ENCODE data around the gene CA10. TPM values are rescaled to one million over a fixed set of nuclear protein-coding genes. Genes with fewer than 3 reads are reported as not detected.
A peak's percentile ranks its signal among the peaks of the same experiment; 100 is the strongest.

The CA10 gene
- total and polyA plus RNA-seq, 2 donors: 0.24 to 2.2 TPM

DNA sequence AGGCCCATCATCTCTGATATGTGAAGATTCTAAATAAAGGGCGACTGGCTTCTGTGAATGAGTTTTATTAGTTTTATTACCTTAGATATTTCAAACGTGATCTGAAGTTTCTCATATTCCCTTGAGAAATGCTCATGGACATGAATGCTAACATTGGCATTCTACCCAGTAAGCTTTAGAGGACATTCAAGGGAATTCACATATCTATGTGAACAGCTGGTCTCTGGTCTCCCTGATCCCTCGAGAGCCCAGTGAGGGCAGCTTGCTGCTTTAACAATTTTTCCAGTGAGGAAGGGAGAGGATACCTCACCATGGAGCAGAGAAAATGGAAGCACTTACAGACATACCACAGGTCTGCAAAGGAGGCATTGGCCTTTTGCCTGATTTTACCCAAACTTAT is 312.7 kb downstream of the CA10 start:
- no peak for DNase-seq (ENCODE audit: extremely low spot score)
- Histone ChIP-seq H3K36me3 (ENCODE audit: insufficient read depth) (no peaks in the 10 kb centered on the region), H3K4me3 (ENCODE audit: low read depth, low read length) (no peak overlapping the region), H3K27ac (ENCODE audit: low read depth) (no peak overlapping the region), H3K4me1 (ENCODE audit: insufficient read depth) (no peaks in the 10 kb centered on the region)
- 45% methylated on average over 3 of the region's 3 CpGs for WGBS

DNA sequence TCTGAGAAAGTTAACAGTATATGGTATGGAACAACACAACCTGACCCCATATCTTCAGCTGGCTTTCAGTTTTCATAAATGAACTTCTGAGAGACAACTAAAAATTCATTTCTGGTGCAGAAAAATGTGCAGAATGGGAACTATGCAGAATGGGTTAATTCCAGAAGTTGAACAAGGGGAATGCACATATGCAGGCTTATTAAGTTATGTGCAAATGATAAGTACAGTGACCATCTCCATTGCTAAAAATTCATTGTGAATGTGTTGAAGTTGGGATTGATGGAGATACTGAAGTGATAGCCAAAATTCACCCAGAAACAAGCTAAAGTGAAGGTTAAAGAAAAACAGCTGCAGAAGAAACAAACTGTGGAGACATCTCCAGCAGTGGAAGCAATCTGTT is 315.8 kb downstream of the CA10 start:
- Histone ChIP-seq H3K4me3 (ENCODE audit: low read depth, low read length) (no peak overlapping the region), H3K27ac (ENCODE audit: low read depth) (no peak overlapping the region), H3K4me1 (ENCODE audit: insufficient read depth) (no peaks in the 10 kb centered on the region), H3K36me3 (ENCODE audit: insufficient read depth) (no peaks in the 10 kb centered on the region)
- no peak for DNase-seq (ENCODE audit: extremely low spot score)

DNA sequence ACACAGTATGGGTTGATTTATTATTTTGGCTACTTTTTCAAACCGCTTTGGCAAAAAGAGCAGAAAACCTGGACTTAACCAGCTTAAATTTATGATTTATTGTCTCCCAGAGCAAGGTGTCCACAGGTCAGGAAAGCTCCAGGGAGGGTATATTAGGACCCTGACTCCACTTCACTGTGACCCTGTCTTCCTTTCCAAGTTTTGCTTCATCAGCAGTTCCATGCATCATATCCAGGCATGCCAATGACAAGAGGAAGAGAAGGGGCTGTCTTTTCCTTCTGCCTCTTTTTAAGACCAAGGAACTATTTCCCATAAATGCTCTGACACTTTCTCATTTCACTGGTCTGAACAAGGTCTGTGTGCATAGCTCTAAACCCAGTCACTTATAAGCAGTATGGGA is 316.8 kb downstream of the CA10 start:
- Histone ChIP-seq H3K4me1 (ENCODE audit: insufficient read depth) (no peaks in the 10 kb centered on the region), H3K27ac (ENCODE audit: low read depth) (no peak overlapping the region), H3K4me3 (ENCODE audit: low read depth, low read length) (no peak overlapping the region), H3K36me3 (ENCODE audit: insufficient read depth) (no peaks in the 10 kb centered on the region)
- no peak for DNase-seq (ENCODE audit: extremely low spot score)
- WGBS: 77% methylated on average over 1 of the region's 1 CpG

DNA sequence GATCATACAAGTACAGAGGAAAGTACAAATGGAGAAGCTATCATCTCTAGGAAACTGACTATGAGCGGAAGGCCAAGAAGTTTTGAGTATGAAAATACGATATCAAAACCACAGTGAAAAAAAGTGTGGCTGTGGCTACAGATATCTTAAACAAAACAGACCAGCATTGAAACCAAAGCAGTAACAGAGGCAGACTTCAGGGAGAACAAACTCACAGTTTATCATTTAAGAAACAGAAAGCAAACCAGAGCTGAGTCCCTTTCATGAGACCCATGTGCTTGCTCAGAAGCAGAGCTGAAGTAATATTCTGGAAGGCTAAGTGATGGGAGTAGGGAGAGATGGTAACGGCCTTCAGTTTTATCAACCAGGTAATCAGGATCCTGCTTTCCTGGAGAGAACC is 317.8 kb downstream of the CA10 start:
- no peaks in the 10 kb centered on the region for H3K4me1 ChIP-seq (ENCODE audit: insufficient read depth)
- no peaks in the 10 kb centered on the region for H3K36me3 ChIP-seq (ENCODE audit: insufficient read depth)
- H3K4me3 ChIP-seq (ENCODE audit: low read depth, low read length): no peak overlapping the region
- WGBS: 88% methylated on average over 3 of the region's 3 CpGs
- no peak overlapping the region for H3K27ac ChIP-seq (ENCODE audit: low read depth)
- DNase-seq (ENCODE audit: extremely low spot score): no peak

DNA sequence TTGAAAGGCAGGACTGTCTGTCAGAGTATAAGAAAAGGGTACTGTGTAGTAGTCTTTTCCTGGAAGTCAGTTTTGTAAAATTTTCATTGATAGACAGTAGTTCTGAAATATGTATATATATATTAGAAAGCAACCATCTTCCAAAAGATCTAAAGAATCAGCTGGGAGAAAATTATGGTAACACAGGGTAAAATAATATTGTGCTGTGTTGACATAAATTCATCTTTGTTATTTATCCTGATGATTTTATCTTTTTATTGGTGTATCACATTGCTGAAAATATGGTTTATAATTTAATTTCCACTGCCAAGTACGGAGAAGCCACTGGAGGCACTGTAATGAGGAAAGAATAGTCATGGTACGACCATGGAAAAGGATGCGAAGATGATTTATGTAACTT is 324.9 kb downstream of the CA10 start:
- no peak for DNase-seq (ENCODE audit: extremely low spot score)
- Histone ChIP-seq H3K4me1 (ENCODE audit: insufficient read depth) (no peaks in the 10 kb centered on the region), H3K4me3 (ENCODE audit: low read depth, low read length) (no peak overlapping the region), H3K36me3 (ENCODE audit: insufficient read depth) (no peaks in the 10 kb centered on the region), H3K27ac (ENCODE audit: low read depth) (no peak overlapping the region)
- 80% methylated on average over 3 of the region's 3 CpGs for WGBS

DNA sequence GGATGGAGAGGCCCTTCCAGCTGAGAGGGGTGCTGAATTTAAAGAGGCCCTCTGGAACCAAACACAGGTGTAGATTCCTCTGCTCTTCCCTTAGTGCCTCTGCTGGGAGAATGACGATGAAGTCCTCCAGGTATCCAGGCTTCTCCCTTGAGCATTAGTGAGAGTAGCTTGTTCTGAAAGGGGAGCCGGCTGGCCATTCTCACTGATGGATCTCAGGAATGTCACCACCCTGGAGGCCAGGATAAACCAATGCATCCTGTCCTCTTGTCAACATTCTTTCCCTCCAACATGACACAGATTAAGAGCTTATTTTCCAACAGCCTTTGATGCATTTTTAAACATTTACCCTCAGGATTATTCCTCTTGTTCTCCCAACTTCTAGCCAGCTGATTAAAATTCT is 325.5 kb downstream of the CA10 start:
- Histone ChIP-seq H3K36me3 (ENCODE audit: insufficient read depth) (no peaks in the 10 kb centered on the region), H3K4me3 (ENCODE audit: low read depth, low read length) (no peak overlapping the region)
- 62% methylated on average over 2 of the region's 2 CpGs for WGBS

DNA sequence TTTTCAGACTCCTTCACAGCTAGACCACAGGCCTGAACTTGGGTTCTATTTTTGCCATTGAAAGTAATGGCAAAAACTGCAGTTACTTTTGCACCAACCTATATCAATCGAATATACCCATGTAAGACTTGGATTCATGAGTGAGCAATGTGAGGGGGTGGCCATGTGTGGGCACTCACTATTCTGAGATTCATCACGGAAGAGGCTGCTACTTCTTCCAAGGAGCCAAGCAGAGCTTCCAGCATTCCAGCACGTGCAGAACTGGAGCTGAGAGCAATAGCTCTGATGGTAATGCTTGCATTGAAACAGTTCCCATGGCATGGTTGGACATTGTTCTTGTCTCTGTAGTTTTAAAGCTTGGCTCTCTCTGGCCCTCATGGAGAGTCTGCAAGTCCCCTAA is 327.6 kb downstream of the CA10 start:
- Histone ChIP-seq H3K27ac (ENCODE audit: low read depth) (no peak overlapping the region), H3K36me3 (ENCODE audit: insufficient read depth) (no peaks in the 10 kb centered on the region), H3K4me3 (ENCODE audit: low read depth, low read length) (no peak overlapping the region), H3K4me1 (ENCODE audit: insufficient read depth) (no peaks in the 10 kb centered on the region)
- DNase-seq (ENCODE audit: extremely low spot score): no peak
- 63% methylated on average over 3 of the region's 3 CpGs for whole genome bisulfite sequencing

More for the DNA sequence above, 325.5 kb downstream of the CA10 start:
- no peaks in the 10 kb centered on the region for H3K4me1 ChIP-seq (ENCODE audit: insufficient read depth)
- H3K27ac ChIP-seq (ENCODE audit: low read depth): no peak overlapping the region
- no peak for DNase-seq (ENCODE audit: extremely low spot score)

DNA sequence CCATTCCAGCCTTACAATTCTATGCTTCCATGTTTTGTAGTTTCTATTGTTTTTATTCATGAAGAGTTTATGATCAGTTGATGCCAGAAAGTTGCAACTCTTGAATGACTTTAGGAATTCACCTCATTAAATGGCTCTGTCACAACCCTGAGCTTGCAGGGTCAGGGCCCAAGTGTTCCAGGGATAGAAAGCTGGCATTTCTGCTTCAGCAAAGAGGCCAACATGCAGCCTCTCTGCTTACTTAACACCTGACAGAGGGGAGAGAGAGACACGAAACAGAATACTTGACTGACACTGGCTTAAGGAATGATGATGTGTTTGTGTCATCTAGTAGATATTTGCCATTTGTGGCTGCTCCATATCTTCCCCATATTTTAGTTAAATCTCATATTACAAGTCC is 328.1 kb downstream of the CA10 start:
- no peak for DNase-seq (ENCODE audit: extremely low spot score)
- H3K27ac ChIP-seq (ENCODE audit: low read depth): no peak overlapping the region
- no peaks in the 10 kb centered on the region for H3K4me1 ChIP-seq (ENCODE audit: insufficient read depth)
- H3K4me3 ChIP-seq (ENCODE audit: low read depth, low read length): no peak overlapping the region
- no peaks in the 10 kb centered on the region for H3K36me3 ChIP-seq (ENCODE audit: insufficient read depth)
- WGBS: 74% methylated on average over 1 of the region's 1 CpG

DNA sequence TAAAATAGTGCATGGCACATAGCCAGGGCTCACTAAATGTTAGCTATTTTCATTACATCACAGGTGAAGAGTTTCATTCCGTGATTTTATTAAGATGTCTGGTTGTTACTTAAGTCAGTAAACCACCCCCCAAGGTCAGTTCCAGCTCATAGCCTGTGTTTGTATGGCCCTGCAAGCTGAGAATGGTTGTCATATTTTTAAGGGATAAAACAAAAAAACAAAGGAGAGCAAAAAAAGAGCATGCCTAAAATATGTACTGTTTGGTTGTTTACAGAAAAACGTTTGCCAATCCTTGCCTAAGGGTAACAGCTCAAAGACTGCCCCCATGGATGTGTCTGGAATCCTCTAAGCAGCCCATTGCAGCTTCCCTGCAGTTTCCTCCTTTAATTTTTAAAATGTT is 329.6 kb downstream of the CA10 start:
- DNase-seq (ENCODE audit: extremely low spot score): no peak
- no peaks in the 10 kb centered on the region for H3K4me1 ChIP-seq (ENCODE audit: insufficient read depth)
- no peak overlapping the region for H3K4me3 ChIP-seq (ENCODE audit: low read depth, low read length)
- no peak overlapping the region for H3K27ac ChIP-seq (ENCODE audit: low read depth)
- no peaks in the 10 kb centered on the region for H3K36me3 ChIP-seq (ENCODE audit: insufficient read depth)
- WGBS: 39% methylated on average over 2 of the region's 2 CpGs

DNA sequence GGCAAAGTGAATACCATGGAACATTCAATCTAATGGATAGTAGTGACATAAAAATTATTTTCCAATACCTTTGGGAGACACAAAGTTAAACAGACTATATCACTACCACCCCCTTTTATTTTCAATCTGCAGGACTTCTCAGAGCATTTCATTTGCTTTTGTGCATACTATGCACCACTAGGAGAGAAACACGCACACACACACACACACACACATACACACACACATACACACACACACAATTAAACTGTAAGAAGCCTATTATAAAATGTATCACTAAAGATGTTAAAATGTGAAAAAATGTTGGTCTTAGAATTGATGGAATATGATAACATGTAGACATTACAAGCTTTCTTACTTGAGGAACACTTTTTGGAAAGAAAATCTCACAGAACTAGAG is 331.4 kb downstream of the CA10 start:
- H3K4me1 ChIP-seq (ENCODE audit: insufficient read depth): no peaks in the 10 kb centered on the region
- H3K27ac ChIP-seq (ENCODE audit: low read depth): no peak overlapping the region
- H3K36me3 ChIP-seq (ENCODE audit: insufficient read depth): no peaks in the 10 kb centered on the region
- 94% methylated on average over 1 of the region's 1 CpG for WGBS
- no peak for DNase-seq (ENCODE audit: extremely low spot score)
- H3K4me3 ChIP-seq (ENCODE audit: low read depth, low read length): no peak overlapping the region

DNA sequence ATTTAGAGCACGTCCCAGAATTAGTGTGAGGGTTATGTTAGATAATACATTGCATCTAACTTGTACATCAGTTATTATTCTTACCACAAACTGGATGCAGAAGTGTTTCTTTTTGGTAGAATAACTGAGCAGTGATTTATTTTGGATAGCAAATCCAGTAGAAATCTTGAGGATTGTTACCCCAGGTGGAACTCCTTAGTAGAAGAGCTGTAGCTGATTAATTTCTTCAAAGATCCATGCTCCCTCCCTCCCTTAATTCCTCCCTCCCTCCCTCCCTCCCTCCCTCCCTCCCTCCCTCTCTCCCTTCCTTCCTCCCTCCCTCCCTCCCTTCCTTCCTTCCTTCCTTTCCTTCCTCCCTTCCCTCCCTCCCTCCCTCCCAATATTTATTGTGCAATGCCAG is 337.7 kb downstream of the CA10 start:
- no peak for DNase-seq (ENCODE audit: extremely low spot score)
- Histone ChIP-seq H3K36me3 (ENCODE audit: insufficient read depth) (no peaks in the 10 kb centered on the region), H3K4me3 (ENCODE audit: low read depth, low read length) (no peak overlapping the region), H3K27ac (ENCODE audit: low read depth) (no peak overlapping the region), H3K4me1 (ENCODE audit: insufficient read depth) (no peaks in the 10 kb centered on the region)
- 76% methylated on average over 1 of the region's 1 CpG for WGBS

DNA sequence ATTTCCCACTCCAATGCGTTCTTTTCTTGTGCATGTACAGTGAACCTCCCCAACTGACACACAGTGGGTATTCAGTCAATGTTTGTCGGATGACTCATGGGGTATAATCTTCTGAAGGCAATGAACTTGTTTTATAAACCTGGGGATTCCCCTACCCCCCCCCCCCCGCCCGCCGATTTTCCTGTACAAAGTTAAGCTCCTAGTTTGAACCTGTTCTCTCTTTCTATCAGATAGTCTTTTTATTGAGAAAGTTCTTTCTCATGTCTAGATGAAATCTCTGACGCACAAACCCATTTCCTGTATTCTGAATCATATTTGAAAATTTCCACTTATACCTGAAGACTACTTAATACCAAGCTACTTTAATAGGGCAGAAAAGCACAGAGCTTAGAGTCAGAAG is 338.3 kb downstream of the CA10 start:
- H3K27ac ChIP-seq (ENCODE audit: low read depth): no peak overlapping the region
- 82% methylated on average over 6 of the region's 6 CpGs for WGBS
- no peaks in the 10 kb centered on the region for H3K4me1 ChIP-seq (ENCODE audit: insufficient read depth)
- H3K4me3 ChIP-seq (ENCODE audit: low read depth, low read length): no peak overlapping the region
- H3K36me3 ChIP-seq (ENCODE audit: insufficient read depth): no peaks in the 10 kb centered on the region
- DNase-seq (ENCODE audit: extremely low spot score): no peak

DNA sequence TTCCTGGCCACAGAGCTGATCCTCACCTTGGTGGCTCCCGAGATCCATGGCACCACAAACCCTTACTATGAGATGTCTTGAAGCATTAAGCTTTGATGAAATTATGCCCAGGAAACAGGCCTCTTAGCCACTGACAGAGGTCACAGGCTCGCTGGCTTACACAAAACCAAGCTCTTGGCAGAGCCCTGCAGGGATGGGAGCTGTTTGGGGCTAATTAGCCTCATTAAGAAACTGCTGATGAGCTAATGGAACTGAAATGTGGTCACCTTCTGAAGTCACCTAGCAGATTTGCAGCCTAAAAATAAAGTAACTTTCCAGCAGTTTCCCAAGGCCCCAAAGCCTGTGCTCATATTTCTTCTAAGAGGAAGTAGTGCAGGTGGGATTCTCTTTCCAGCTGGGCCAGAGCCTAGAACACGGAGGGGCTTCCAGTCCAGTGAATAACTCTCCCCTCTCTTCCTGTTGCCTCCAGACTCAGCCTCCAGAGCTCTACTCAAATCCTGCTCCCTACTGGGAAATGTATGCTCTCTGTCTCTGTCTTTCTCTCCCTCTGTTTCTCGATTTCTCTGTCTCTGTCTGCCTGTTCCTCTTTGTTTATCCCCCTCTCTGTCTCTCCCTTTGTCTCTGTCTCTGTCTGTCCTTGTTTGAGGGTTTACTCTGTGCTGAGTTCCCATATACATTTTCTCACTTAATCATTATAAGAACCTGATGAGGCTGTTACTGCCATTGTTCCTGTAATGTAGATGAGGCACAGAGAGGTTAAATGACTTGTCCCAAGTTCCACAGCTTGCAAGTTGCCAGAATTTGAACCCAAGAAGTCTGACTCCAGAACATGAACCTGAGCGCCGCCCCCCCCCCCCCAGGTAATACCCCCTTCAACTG is 338.9 kb downstream of the CA10 start:
- Histone ChIP-seq H3K36me3 (ENCODE audit: insufficient read depth) (no peaks in the 10 kb centered on the region), H3K27ac (ENCODE audit: low read depth) (no peak overlapping the region), H3K4me1 (ENCODE audit: insufficient read depth) (no peaks in the 10 kb centered on the region), H3K4me3 (ENCODE audit: low read depth, low read length) (no peak overlapping the region)
- 73% methylated on average over 6 of the region's 6 CpGs for WGBS
- no peak for DNase-seq (ENCODE audit: extremely low spot score)

DNA sequence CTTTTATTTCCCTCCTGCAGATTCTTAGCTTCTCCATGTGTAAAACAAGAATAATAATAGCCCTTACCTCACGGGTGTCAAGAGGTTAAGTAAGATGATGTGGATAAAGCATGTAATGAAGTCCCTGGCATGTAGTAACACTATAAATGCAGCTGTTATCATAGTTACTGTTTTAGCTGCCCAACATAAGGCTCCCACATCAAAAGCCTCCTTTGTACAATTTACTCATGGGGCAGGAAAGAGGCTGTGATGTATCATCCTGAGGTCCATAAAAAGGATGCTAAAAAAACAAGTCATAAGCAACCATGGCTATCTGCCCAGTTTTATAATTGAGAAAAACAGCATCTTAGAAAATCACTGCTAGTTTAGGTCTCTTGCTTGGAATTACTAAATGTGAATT is 339.7 kb downstream of the CA10 start:
- H3K27ac ChIP-seq (ENCODE audit: low read depth): no peak overlapping the region
- DNase-seq (ENCODE audit: extremely low spot score): peak; percentile 29
- WGBS: 54% methylated on average over 1 of the region's 1 CpG
- no peaks in the 10 kb centered on the region for H3K36me3 ChIP-seq (ENCODE audit: insufficient read depth)
- H3K4me1 ChIP-seq (ENCODE audit: insufficient read depth): no peaks in the 10 kb centered on the region
- no peak overlapping the region for H3K4me3 ChIP-seq (ENCODE audit: low read depth, low read length)

DNA sequence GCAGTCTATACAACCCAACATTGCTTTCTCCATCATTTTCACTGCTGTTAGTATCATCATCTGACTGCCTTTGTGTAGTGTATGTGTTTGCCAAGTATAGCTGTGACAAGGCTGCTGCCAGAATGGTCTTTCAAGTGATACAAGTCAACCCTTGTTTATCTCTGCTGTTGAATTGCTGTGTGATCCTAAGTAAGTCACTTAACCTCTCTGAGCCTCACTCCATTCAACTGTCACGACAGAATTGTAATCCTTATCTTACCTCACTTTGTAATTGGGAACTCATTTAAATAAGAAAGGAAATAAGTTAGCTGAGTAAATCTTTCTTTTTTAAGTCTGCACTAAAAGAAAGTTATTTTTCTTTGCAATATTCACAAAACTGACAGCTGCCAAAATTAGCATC is 340.6 kb downstream of the CA10 start:
- H3K27ac ChIP-seq (ENCODE audit: low read depth): no peak overlapping the region
- 78% methylated on average over 1 of the region's 1 CpG for WGBS
- H3K4me3 ChIP-seq (ENCODE audit: low read depth, low read length): no peak overlapping the region
- no peaks in the 10 kb centered on the region for H3K36me3 ChIP-seq (ENCODE audit: insufficient read depth)
- no peaks in the 10 kb centered on the region for H3K4me1 ChIP-seq (ENCODE audit: insufficient read depth)
- DNase-seq (ENCODE audit: extremely low spot score): no peak

All from urinary bladder (tissue), 4 donors.